CD14-positive monocyte (primary cell): Measurements from ENCODE around the gene CHMP1B. TPM values are rescaled to one million over a fixed set of nuclear protein-coding genes. Genes with fewer than 3 reads are reported as not detected.

Experiments used
- DNase-seq, 3 donors: peaks; one replicate each; pipeline ENCODE4 v3.0.0-alpha.2; 2011 to 2022
- H2AFZ ChIP-seq: 2 replicates; pipeline ENCODE4 v1.6.0; 2012; ENCODE audit warnings: mild to moderate bottlenecking, low read depth, low read length, inconsistent platforms; ENCODE audit not compliant: insufficient read depth, poor library complexity, severe bottlenecking
- H3K27ac ChIP-seq, 2 donors: 1 replicate in 1 of 2; 2 replicates in 1 of 2; pipeline ENCODE4 v1.5.1; 2012 to 2013; ENCODE audit warnings: low read length in 2 of 2, control low read depth in 1 of 2, inconsistent platforms in 1 of 2, low read depth in 1 of 2, mild to moderate bottlenecking in 1 of 2
- H3K27me3 ChIP-seq, 2 donors: one replicate each; pipeline versions ENCODE4 v1.6.0 to v1.6.1; 2011 to 2013; ENCODE audit warnings: low read length in 2 of 2; ENCODE audit not compliant: control insufficient read depth in 2 of 2, insufficient read depth in 2 of 2
- H3K36me3 ChIP-seq, 2 donors: replicated peaks in 1 of 2; 1 replicate in 1 of 2; 2 replicates in 1 of 2; pipeline versions ENCODE4 v1.5.1 to v1.6.1; 2012 to 2013; ENCODE audit warnings: low read length in 2 of 2, control low read depth in 1 of 2, inconsistent platforms in 1 of 2, mild to moderate bottlenecking in 1 of 2; ENCODE audit not compliant: insufficient read depth in 2 of 2, control insufficient read depth in 1 of 2
- H3K4me1 ChIP-seq, 2 donors: 1 replicate in 1 of 2; 2 replicates in 1 of 2; pipeline versions ENCODE4 v1.5.1 to v1.6.1; 2012 to 2013; ENCODE audit warnings: low read length in 2 of 2, control low read depth in 1 of 2, inconsistent platforms in 1 of 2, mild to moderate bottlenecking in 1 of 2, moderate library complexity in 1 of 2; ENCODE audit not compliant: insufficient read depth in 2 of 2, control insufficient read depth in 1 of 2
- H3K4me2 ChIP-seq: replicated peaks from 2 replicates; pipeline ENCODE3; 2012; ENCODE audit warnings: low read length, moderate library complexity, mild to moderate bottlenecking; ENCODE audit not compliant: poor library complexity, severe bottlenecking; ENCODE audit errors: extremely low read depth
- H3K4me3 ChIP-seq, 3 experiments: fragments of 200-600 bp in 1 of 3; sonication (generic) in 1 of 3; replicated peaks in 1 of 3; 1 replicate in 2 of 3; 2 replicates in 1 of 3; pipeline ENCODE4 v1.5.1; 2011 to 2013; ENCODE audit warnings: low read length in 3 of 3, mild to moderate bottlenecking in 3 of 3, control low read depth in 2 of 3, low read depth in 2 of 3, inconsistent platforms in 1 of 3, moderate library complexity in 1 of 3
- H3K79me2 ChIP-seq: 2 replicates; pipeline ENCODE4 v1.6.0; 2012; ENCODE audit warnings: mild to moderate bottlenecking, control low read depth, inconsistent platforms, low read length, moderate library complexity; ENCODE audit not compliant: insufficient read depth
- H3K9ac ChIP-seq: 2 replicates; pipeline ENCODE4 v1.6.0; 2017; ENCODE audit warnings: low read length, mild to moderate bottlenecking; ENCODE audit not compliant: insufficient read depth, poor library complexity, severe bottlenecking
- H3K9me3 ChIP-seq, 2 donors: replicated peaks in 1 of 2; 1 replicate in 1 of 2; 2 replicates in 1 of 2; pipeline versions ENCODE4 v1.5.1 to v1.6.1; 2012 to 2013; ENCODE audit warnings: low read length in 2 of 2, control low read depth in 1 of 2; ENCODE audit not compliant: control insufficient read depth in 1 of 2, insufficient read depth in 1 of 2
- H4K20me1 ChIP-seq: 2 replicates; pipeline ENCODE4 v1.6.0; 2012; ENCODE audit warnings: mild to moderate bottlenecking, low read length, control low read depth, moderate library complexity; ENCODE audit not compliant: insufficient read depth
- H3K27ac Mint-ChIP-seq, 7 donors: one replicate each; pipeline ENCODE4 v1.8.0; 2020; ENCODE audit warnings: mild to moderate bottlenecking in 7 of 7, mixed read lengths in 7 of 7, moderate library complexity in 6 of 7, inconsistent platforms in 2 of 7
- H3K27me3 Mint-ChIP-seq, 3 donors: one replicate each; pipeline ENCODE4 v1.8.0; 2021 to 2022; ENCODE audit warnings: low read depth in 3 of 3, mild to moderate bottlenecking in 3 of 3, mixed read lengths in 3 of 3, moderate library complexity in 3 of 3, inconsistent platforms in 1 of 3
- H3K36me3 Mint-ChIP-seq, 2 donors: one replicate each; pipeline ENCODE4 v1.8.0; 2020; ENCODE audit warnings: mixed read lengths in 2 of 2, inconsistent platforms in 1 of 2, mild to moderate bottlenecking in 1 of 2
- H3K4me1 Mint-ChIP-seq: one replicate; pipeline ENCODE4 v1.8.0; 2020; ENCODE audit warnings: mild to moderate bottlenecking, mixed read lengths
- H3K4me3 Mint-ChIP-seq, 2 donors: one replicate each; pipeline ENCODE4 v1.8.0; 2020; ENCODE audit warnings: mild to moderate bottlenecking in 2 of 2, mixed read lengths in 2 of 2, moderate library complexity in 1 of 2
- H3K9me3 Mint-ChIP-seq, 7 donors: one replicate each; pipeline ENCODE4 v1.8.0; 2020 to 2022; ENCODE audit warnings: mixed read lengths in 7 of 7, mild to moderate bottlenecking in 6 of 7, moderate library complexity in 6 of 7, inconsistent platforms in 2 of 7
- WGBS: methylation state at CpG from one replicate; pipeline ENCODE4 v1.1.5; 2013; ENCODE audit warnings: missing lambda C conversion rate; ENCODE audit not compliant: insufficient coverage; 5-methylcytosine and 5-hydroxymethylcytosine counted together
- intact Hi-C, 2 donors: fragments of 100-400 bp; cut with micrococcal nuclease; formaldehyde crosslinking; loops; one replicate each; pipeline versions ENCODE4 v1.15.0 to v1.15.1; 2023
- polyA minus RNA-seq: library from RNA; depleted of rRNA, polyadenylated mRNA; stranded (reverse); fragments of >200 nt; gene quantifications from 2 replicates; pipeline ENCODE4 v1.2.3, GENCODE V29; 2012
- polyA plus RNA-seq, 3 donors: library from polyadenylated mRNA; depleted of rRNA in 1 of 3; unstranded in 2 of 3; stranded (reverse) in 1 of 3; fragments of 300-500 nt in 2 of 3; fragments of >200 nt in 1 of 3; fragmentation: Illumina TruSeq in 2 of 3; gene quantifications; 1 replicate in 2 of 3; 2 replicates in 1 of 3; pipeline ENCODE4 v1.2.3, GENCODE V29; 2012 to 2021
- total RNA-seq, 12 experiments: library from RNA in 1 of 12; stranded (reverse) in 1 of 12; fragments of 120-200 nt in 1 of 12; gene quantifications; one replicate each; pipeline ENCODE4 v1.2.4 and lab custom pipeline; 2013 to 2026; ENCODE audit warnings: mixed read lengths in 6 of 12, inconsistent platforms in 1 of 12
- TF ChIP-seq, protein P1 (sequence below): fragments of 200-600 bp; IDR thresholded peaks from one replicate; pipeline ENCODE4 v1.8.0; 2022; ENCODE audit warnings: antibody characterized with exemption, mild to moderate bottlenecking

Gene CHMP1B, protein sequence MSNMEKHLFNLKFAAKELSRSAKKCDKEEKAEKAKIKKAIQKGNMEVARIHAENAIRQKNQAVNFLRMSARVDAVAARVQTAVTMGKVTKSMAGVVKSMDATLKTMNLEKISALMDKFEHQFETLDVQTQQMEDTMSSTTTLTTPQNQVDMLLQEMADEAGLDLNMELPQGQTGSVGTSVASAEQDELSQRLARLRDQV
- 130 TPM for total RNA-seq (2013)
- polyA plus RNA-seq, result 100 to 1,000 TPM in 2 of 3 donors, 10 to 100 TPM in 1; 95.2 to 182 (median 105) TPM
- 135 and 184 TPM in 2 replicates for polyA minus RNA-seq
- 181 to 755 (median 435) reads per million in 11 experiments for total RNA-seq (lab: John Stamatoyannopoulos, UW)

GRCh38 chr18:11851146-11851805 lies at the start of gene CHMP1B:
Gene CHMP1B, plus strand, starts transcription at chr18:11851413. Its CDS starts 99 bp downstream, at chr18:11851512.
- Histone ChIP-seq H3K4me1 (peaks cover 28 to 51% of the 10 kb centered on the region in 2 donors), H3K9me3 (no peaks in the 10 kb centered on the region), H3K4me3 (peak within 1 kb of the TSS; percentile 81 to 96 (median 87)), H3K9ac (peak within 1 kb of the TSS; percentile 92), H3K27me3 (no peaks in the 10 kb centered on the region), H3K4me2 (peak within 1 kb of the TSS; percentile 89), H3K36me3 (no peaks in the 10 kb centered on the region), H2AFZ (peak within 1 kb of the TSS; percentile 48), H3K79me2 (peaks cover 40% of the 10 kb centered on the region), H3K27ac (peak within 1 kb of the TSS; percentile 93 to 98), H4K20me1 (peaks cover 31% of the 10 kb centered on the region)
- Mint-ChIP-seq H3K9me3 (peaks cover 0 to 2% (median 0%) of the 10 kb centered on the region in 7 donors), H3K36me3 (peaks cover 7 to 18% of the 10 kb centered on the region in 2 donors), H3K27ac (peak within 1 kb of the TSS; percentile 99 to 100 (median 100)), H3K4me1 (peaks cover 40% of the 10 kb centered on the region), H3K27me3 (peaks cover 3 to 14% (median 4%) of the 10 kb centered on the region in 3 donors), H3K4me3 (peak within 1 kb of the TSS; percentile 100)
- intact Hi-C loops, result loop anchor here (2.0 to 10.0 kb wide), 4 partner anchors 54 to 132 kb away; partner anchors contain the start of genes MPPE1 (in 2 of the 2) and IMPA2 (in 1 of the 2)
- TF ChIP-seq, protein P1, sequence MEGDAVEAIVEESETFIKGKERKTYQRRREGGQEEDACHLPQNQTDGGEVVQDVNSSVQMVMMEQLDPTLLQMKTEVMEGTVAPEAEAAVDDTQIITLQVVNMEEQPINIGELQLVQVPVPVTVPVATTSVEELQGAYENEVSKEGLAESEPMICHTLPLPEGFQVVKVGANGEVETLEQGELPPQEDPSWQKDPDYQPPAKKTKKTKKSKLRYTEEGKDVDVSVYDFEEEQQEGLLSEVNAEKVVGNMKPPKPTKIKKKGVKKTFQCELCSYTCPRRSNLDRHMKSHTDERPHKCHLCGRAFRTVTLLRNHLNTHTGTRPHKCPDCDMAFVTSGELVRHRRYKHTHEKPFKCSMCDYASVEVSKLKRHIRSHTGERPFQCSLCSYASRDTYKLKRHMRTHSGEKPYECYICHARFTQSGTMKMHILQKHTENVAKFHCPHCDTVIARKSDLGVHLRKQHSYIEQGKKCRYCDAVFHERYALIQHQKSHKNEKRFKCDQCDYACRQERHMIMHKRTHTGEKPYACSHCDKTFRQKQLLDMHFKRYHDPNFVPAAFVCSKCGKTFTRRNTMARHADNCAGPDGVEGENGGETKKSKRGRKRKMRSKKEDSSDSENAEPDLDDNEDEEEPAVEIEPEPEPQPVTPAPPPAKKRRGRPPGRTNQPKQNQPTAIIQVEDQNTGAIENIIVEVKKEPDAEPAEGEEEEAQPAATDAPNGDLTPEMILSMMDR, result no peak
- 0% methylated on average over 50 of the region's 53 CpGs for WGBS
- DNase-seq, result peak; percentile 96 to 98 (median 97)

- DNase-seq, result no peak
- Histone ChIP-seq H3K4me1 (no peaks in the 10 kb centered on the region), H3K4me2 (no peak overlapping the region), H2AFZ (no peak overlapping the region), H3K9ac (no peak overlapping the region), H4K20me1 (no peaks in the 10 kb centered on the region), H3K79me2 (no peaks in the 10 kb centered on the region), H3K27ac (no peak overlapping the region), H3K27me3 (no peaks in the 10 kb centered on the region), H3K9me3 (no peaks in the 10 kb centered on the region), H3K36me3 (no peaks in the 10 kb centered on the region), H3K4me3 (no peak overlapping the region)
- WGBS, result 96% methylated on average over 3 of the region's 4 CpGs
- TF ChIP-seq, protein P1, result no peak
- Mint-ChIP-seq H3K27me3 (peaks cover 2 to 12% (median 11%) of the 10 kb centered on the region in 3 donors), H3K4me3 (no peak overlapping the region), H3K4me1 (no peaks in the 10 kb centered on the region), H3K36me3 (no peaks in the 10 kb centered on the region), H3K27ac (no peak overlapping the region), H3K9me3 (no peaks in the 10 kb centered on the region)
- intact Hi-C loops, result no loop called here
Observed at GRCh38 chr18:11801573-11801972, 49.6 kb upstream of the CHMP1B start.
